K562 (cell line): ENCODE results near the gene LSM4. TPM values are rescaled to one million over a fixed set of nuclear protein-coding genes. Genes with fewer than 3 reads are reported as not detected.

Experiments
- CBX2 ChIP-seq: fragments of 200-600 bp; sonication (generic); IDR thresholded peaks from one replicate; pipeline ENCODE4 v1.6.1; 2012; ENCODE audit warnings: mild to moderate bottlenecking, low read length, inconsistent platforms; ENCODE audit not compliant: insufficient read depth, poor library complexity, severe bottlenecking
- E2F3 ChIP-seq: fragments of 250-450 bp; sonication (Bioruptor Pico); IDR thresholded peaks from 2 replicates; pipeline ENCODE4 v1.4.0; 2020; ENCODE audit warnings: mild to moderate bottlenecking
- HSF4 ChIP-seq: fragments of 250-450 bp; sonication (Bioruptor Pico); IDR thresholded peaks from 2 replicates; pipeline ENCODE4 v2.1.2; 2022; ENCODE audit warnings: mild to moderate bottlenecking, moderate library complexity, borderline replicate concordance
- KLF1 ChIP-seq: fragments of 450-650 bp; IDR thresholded peaks from 2 replicates; pipeline ENCODE4 v1.6.1; 2016; ENCODE audit warnings: missing genetic modification characterization, missing compliant biosample characterization
- NCOA1 ChIP-seq: fragments of 450-650 bp; IDR thresholded peaks from 2 replicates; pipeline ENCODE4 v1.6.1; 2016; ENCODE audit warnings: low read depth
- NR1H2 ChIP-seq: sonication (generic); formaldehyde crosslinking; IDR thresholded peaks from 2 replicates; pipeline ENCODE4 v1.4.0; 2020; ENCODE audit warnings: mild to moderate bottlenecking, missing genetic modification reagents
- NR2C2 ChIP-seq, 2 experiments: fragments of 200-800 bp in 1 of 2; sonication (Bioruptor generic) in 1 of 2; sonication (generic) in 1 of 2; formaldehyde crosslinking in 1 of 2; IDR thresholded peaks; 2 replicates each; pipeline versions ENCODE4 v1.6.1 to v1.8.0; 2016 to 2022; ENCODE audit warnings: mild to moderate bottlenecking in 1 of 2, missing compliant biosample characterization in 1 of 2, missing genetic modification characterization in 1 of 2, missing genetic modification reagents in 1 of 2
- PHF20 ChIP-seq: fragments of 450-650 bp; IDR thresholded peaks from 2 replicates; pipeline ENCODE4 v1.6.1; 2018; ENCODE audit not compliant: partially characterized antibody
- PTRF ChIP-seq: fragments of 450-650 bp; IDR thresholded peaks from 2 replicates; pipeline ENCODE4 v1.6.1; 2016; ENCODE audit warnings: mild to moderate bottlenecking, missing genetic modification characterization, missing compliant biosample characterization
- SIRT6 ChIP-seq: IDR thresholded peaks from one replicate; pipeline ENCODE4 v1.6.1; 2012; ENCODE audit warnings: low read depth, mild to moderate bottlenecking, control low read depth, inconsistent platforms, low read length, moderate library complexity
- ZBTB1 ChIP-seq: sonication (generic); formaldehyde crosslinking; IDR thresholded peaks from 2 replicates; pipeline ENCODE4 v1.8.1; 2023; ENCODE audit warnings: missing genetic modification reagents, low read depth, mild to moderate bottlenecking, borderline replicate concordance
- ZFP36 ChIP-seq: fragments of 150-350 bp; IDR thresholded peaks from 2 replicates; pipeline ENCODE4 v1.6.1; 2018; ENCODE audit warnings: low read length, low read depth; ENCODE audit not compliant: partially characterized antibody
- ZNF184 ChIP-seq: sonication (generic); formaldehyde crosslinking; IDR thresholded peaks from 2 replicates; pipeline ENCODE4 v1.5.0; 2020; ENCODE audit warnings: missing genetic modification reagents
- ZNF589 ChIP-seq: fragments of 200-800 bp; sonication (Bioruptor generic); IDR thresholded peaks from 2 replicates; pipeline ENCODE4 v1.6.1; 2016; ENCODE audit warnings: low read depth, missing genetic modification characterization, missing compliant biosample characterization
- polyA plus RNA-seq, 8 experiments: library from polyadenylated mRNA; depleted of rRNA in 4 of 8; stranded (reverse) in 5 of 8; unstranded in 3 of 8; fragments of >200 nt; fragmentation: Nextera tagmentation in 2 of 8; fragmentation: Illumina TruSeq in 1 of 8; extraction: Ambion mirVana in 2 of 8; extraction: Trizol in 1 of 8; gene quantifications; 2 replicates each; pipeline versions ENCODE4 v1.2.1 to v1.2.3, GENCODE V29; 2011 to 2014; ENCODE audit warnings: inconsistent platforms in 1 of 8, missing spikeins in 1 of 8
- total RNA-seq, 7 experiments: library from RNA; depleted of rRNA in 6 of 7; stranded (reverse); fragments of >200 nt in 6 of 7; fragmentation: Illumina TruSeq in 2 of 7; extraction: Trizol in 2 of 7; gene quantifications; 2 replicates each; pipeline versions ENCODE4 v1.2.1 to v1.2.3, GENCODE V29; 2011 to 2021; ENCODE audit warnings: low replicate concordance in 1 of 7
- TF ChIP-seq, protein P1 (sequence below), 3 experiments: fragments of 200-800 bp in 1 of 3; fragments of 250-450 bp in 1 of 3; fragments of 450-650 bp in 1 of 3; sonication (Bioruptor Pico) in 1 of 3; sonication (Bioruptor generic) in 1 of 3; formaldehyde crosslinking in 1 of 3; IDR thresholded peaks; 2 replicates each; pipeline versions ENCODE4 v1.6.1 to v1.8.0; 2016 to 2022; ENCODE audit warnings: mild to moderate bottlenecking in 2 of 3, missing genetic modification characterization in 2 of 3, missing compliant biosample characterization in 1 of 3, moderate library complexity in 1 of 3
- TF ChIP-seq, protein P2 (sequence below): fragments of 450-650 bp; conservative IDR thresholded peaks from 2 replicates; pipeline ENCODE4 v1.6.1; 2016; ENCODE audit warnings: missing genetic modification characterization, low read depth, mild to moderate bottlenecking, missing compliant biosample characterization, moderate library complexity
- TF ChIP-seq, protein P3 (sequence below), 2 experiments: fragments of 450-650 bp in 1 of 2; IDR thresholded peaks; 2 replicates each; pipeline ENCODE4 v1.6.1; 2011 to 2017; ENCODE audit warnings: low read depth in 2 of 2, antibody characterized with exemption in 1 of 2, borderline replicate concordance in 1 of 2, low read length in 1 of 2, mild to moderate bottlenecking in 1 of 2, mixed read lengths in 1 of 2; ENCODE audit not compliant: control insufficient read depth in 1 of 2

The LSM4 gene
- total and polyA plus RNA-seq, 9 of the 15 experiments (the other 6 are each of a cell fraction or from before 2014, with no cell fraction given), result 11.9 to 763 (median 202) TPM

DNA sequence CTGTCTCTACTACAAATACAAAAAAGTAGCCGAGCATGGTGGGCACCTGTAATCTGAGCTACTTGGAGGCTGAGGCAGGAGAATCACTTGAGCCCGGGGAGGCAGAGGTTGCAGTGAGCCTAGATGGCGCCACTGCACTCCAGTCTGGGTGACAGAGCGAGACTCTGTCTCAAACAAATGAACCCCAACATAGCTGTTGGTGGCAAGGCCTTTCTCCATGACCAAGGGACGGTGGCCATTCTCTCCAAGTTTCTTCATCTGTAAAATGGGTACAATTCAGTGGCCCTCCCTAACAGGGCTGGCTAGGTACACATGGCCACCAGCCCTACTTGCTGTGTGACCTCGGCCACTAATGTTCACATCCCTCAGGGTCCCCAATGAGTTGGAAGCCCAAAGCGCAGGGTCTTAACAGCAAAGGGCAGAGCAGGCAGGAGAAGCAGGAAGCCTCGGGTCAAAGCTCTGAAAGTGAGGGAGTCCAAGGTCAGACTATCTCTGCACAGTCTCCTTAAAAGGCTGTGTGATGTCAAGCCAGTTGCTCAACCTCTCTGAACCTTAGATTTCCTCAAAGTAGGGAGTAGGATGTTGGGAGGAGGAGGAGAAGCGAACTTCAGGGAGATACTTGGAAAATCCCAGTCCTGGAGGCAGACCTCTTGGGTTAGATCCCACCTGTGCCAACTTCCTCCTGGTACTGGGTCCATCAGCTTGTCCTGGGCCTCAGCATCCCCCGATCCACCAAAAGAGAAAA, 44.2 kb downstream of the LSM4 start (continued):
- TF ChIP-seq, protein P1, sequence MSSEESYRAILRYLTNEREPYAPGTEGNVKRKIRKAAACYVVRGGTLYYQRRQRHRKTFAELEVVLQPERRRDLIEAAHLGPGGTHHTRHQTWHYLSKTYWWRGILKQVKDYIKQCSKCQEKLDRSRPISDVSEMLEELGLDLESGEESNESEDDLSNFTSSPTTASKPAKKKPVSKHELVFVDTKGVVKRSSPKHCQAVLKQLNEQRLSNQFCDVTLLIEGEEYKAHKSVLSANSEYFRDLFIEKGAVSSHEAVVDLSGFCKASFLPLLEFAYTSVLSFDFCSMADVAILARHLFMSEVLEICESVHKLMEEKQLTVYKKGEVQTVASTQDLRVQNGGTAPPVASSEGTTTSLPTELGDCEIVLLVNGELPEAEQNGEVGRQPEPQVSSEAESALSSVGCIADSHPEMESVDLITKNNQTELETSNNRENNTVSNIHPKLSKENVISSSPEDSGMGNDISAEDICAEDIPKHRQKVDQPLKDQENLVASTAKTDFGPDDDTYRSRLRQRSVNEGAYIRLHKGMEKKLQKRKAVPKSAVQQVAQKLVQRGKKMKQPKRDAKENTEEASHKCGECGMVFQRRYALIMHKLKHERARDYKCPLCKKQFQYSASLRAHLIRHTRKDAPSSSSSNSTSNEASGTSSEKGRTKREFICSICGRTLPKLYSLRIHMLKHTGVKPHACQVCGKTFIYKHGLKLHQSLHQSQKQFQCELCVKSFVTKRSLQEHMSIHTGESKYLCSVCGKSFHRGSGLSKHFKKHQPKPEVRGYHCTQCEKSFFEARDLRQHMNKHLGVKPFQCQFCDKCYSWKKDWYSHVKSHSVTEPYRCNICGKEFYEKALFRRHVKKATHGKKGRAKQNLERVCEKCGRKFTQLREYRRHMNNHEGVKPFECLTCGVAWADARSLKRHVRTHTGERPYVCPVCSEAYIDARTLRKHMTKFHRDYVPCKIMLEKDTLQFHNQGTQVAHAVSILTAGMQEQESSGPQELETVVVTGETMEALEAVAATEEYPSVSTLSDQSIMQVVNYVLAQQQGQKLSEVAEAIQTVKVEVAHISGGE (CRISPR knock-in tag; IDR thresholded peaks at IDR 0.05), result no peak
- TF ChIP-seq ZBTB1 (CRISPR knock-in tag) (0 out of 2 replicates have a peak, but pooled peaks have one; percentile 35), NCOA1 (no peak), PTRF (no peak), KLF1 (no peak), NR2C2 (CRISPR knock-in tag; IDR thresholded peaks at IDR 0.05) (no peak), NR2C2 (tag; IDR thresholded peaks at IDR 0.05) (0 out of 2 replicates have a peak, but pooled peaks have one; percentile 46), ZNF184 (CRISPR knock-in tag) (no peak), ZFP36 (peak; percentile 95), HSF4 (CRISPR knock-in tag) (no peak), E2F3 (CRISPR knock-in tag) (no peak), CBX2 (no peak), NR1H2 (CRISPR knock-in tag) (no peak), ZNF589 (CRISPR knock-in tag) (no peak), PHF20 (peak; percentile 20), SIRT6 (no peak)
- TF ChIP-seq, protein P2, sequence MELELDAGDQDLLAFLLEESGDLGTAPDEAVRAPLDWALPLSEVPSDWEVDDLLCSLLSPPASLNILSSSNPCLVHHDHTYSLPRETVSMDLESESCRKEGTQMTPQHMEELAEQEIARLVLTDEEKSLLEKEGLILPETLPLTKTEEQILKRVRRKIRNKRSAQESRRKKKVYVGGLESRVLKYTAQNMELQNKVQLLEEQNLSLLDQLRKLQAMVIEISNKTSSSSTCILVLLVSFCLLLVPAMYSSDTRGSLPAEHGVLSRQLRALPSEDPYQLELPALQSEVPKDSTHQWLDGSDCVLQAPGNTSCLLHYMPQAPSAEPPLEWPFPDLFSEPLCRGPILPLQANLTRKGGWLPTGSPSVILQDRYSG, result no peak
- TF ChIP-seq, protein P3, sequence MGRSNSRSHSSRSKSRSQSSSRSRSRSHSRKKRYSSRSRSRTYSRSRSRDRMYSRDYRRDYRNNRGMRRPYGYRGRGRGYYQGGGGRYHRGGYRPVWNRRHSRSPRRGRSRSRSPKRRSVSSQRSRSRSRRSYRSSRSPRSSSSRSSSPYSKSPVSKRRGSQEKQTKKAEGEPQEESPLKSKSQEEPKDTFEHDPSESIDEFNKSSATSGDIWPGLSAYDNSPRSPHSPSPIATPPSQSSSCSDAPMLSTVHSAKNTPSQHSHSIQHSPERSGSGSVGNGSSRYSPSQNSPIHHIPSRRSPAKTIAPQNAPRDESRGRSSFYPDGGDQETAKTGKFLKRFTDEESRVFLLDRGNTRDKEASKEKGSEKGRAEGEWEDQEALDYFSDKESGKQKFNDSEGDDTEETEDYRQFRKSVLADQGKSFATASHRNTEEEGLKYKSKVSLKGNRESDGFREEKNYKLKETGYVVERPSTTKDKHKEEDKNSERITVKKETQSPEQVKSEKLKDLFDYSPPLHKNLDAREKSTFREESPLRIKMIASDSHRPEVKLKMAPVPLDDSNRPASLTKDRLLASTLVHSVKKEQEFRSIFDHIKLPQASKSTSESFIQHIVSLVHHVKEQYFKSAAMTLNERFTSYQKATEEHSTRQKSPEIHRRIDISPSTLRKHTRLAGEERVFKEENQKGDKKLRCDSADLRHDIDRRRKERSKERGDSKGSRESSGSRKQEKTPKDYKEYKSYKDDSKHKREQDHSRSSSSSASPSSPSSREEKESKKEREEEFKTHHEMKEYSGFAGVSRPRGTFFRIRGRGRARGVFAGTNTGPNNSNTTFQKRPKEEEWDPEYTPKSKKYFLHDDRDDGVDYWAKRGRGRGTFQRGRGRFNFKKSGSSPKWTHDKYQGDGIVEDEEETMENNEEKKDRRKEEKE (IDR thresholded peaks at IDR 0.05; ENCODE audit: borderline replicate concordance in 1 of 2, control insufficient read depth in 1 of 2, low read depth in 2 of 2, low read length in 1 of 2), result no peak
